Lung (tissue), 16 donors: ENCODE data around the gene GABRA1. TPM values are rescaled to one million over a fixed set of nuclear protein-coding genes. Genes with fewer than 3 reads are reported as not detected.

ENCODE experiments used
- ATAC-seq: fragments of 200-7000 bp; cut with Tn5 transposase; one replicate; pipeline ENCODE4 v1.9.1; 2020; ENCODE audit warnings: moderate number of reproducible peaks; ENCODE audit not compliant: insufficient read depth, low FRiP score
- DNase-seq, 3 donors: peaks; one replicate each; pipeline ENCODE4 v3.0.0-alpha.2; 2013 to 2017
- H3K27ac ChIP-seq, 2 donors: one replicate each; pipeline ENCODE4 v1.5.1; 2013; ENCODE audit warnings: mild to moderate bottlenecking in 2 of 2, moderate library complexity in 2 of 2, control low read depth in 1 of 2, inconsistent platforms in 1 of 2, low read depth in 1 of 2, low read length in 1 of 2
- H3K27me3 ChIP-seq, 3 donors: one replicate each; pipeline ENCODE4 v1.5.1; 2013; ENCODE audit warnings: low read length in 2 of 3; ENCODE audit not compliant: control insufficient read depth in 3 of 3, insufficient read depth in 3 of 3
- H3K36me3 ChIP-seq, 4 donors: one replicate each; pipeline ENCODE4 v1.5.1; 2013; ENCODE audit warnings: low read length in 4 of 4, mild to moderate bottlenecking in 1 of 4, moderate library complexity in 1 of 4; ENCODE audit not compliant: control insufficient read depth in 4 of 4, insufficient read depth in 4 of 4
- H3K4me1 ChIP-seq, 5 donors: one replicate each; pipeline ENCODE4 v1.5.1; 2013; ENCODE audit warnings: low read length in 5 of 5, mild to moderate bottlenecking in 2 of 5, moderate library complexity in 1 of 5; ENCODE audit not compliant: control insufficient read depth in 5 of 5, insufficient read depth in 5 of 5
- H3K4me3 ChIP-seq: one replicate; pipeline ENCODE4 v1.5.1; 2013; ENCODE audit warnings: mild to moderate bottlenecking, control low read depth, moderate library complexity
- H3K9ac ChIP-seq, 2 donors: one replicate each; pipeline ENCODE4 v1.5.1; 2013; ENCODE audit warnings: low read length in 2 of 2, control low read depth in 1 of 2; ENCODE audit not compliant: insufficient read depth in 1 of 2
- H3K9me3 ChIP-seq, 4 donors: one replicate each; pipeline ENCODE4 v1.5.1; 2013; ENCODE audit warnings: low read length in 3 of 4, mild to moderate bottlenecking in 1 of 4, moderate library complexity in 1 of 4; ENCODE audit not compliant: control insufficient read depth in 4 of 4, insufficient read depth in 3 of 4
- CTCF ChIP-seq: IDR thresholded peaks from 2 replicates; pipeline ENCODE4 v1.5.1; 2012; ENCODE audit warnings: mild to moderate bottlenecking; ENCODE audit errors: control extremely low read depth, extremely low read depth
- WGBS, 2 donors: extraction: QIAGEN DNeasy Blood & Tissue Kit; methylation state at CpG; one replicate each; pipeline ENCODE4 v1.1.7; 2013; 5-methylcytosine and 5-hydroxymethylcytosine counted together
- long read RNA-seq, 5 donors: transcript quantifications; one replicate each; lab custom pipeline, GENCODE V29; 2026
- polyA plus RNA-seq, 2 donors: library from polyadenylated mRNA; stranded (reverse); fragments of 200-250 nt; gene quantifications; one replicate each; pipeline ENCODE4 v1.2.1, GENCODE V29; 2013
- total RNA-seq, 2 donors: library from RNA; depleted of rRNA in 1 of 2; stranded (reverse); fragments of >200 nt in 1 of 2; gene quantifications; one replicate each; pipeline ENCODE4 v1.2.1, GENCODE V29; 2014 to 2021
- donor health status: control.
- donor health status: control.
- donor health status: Bipolar disorder and iron deficiency.
- donor health status: healthy.
- donor health status: DM: yes; HTN: yes; CAD: no.

GABRA1 gene
- total RNA-seq (under 1 TPM in 1 of 2 donors, not detected in 1; 0.20 TPM), polyA plus RNA-seq (not detected)
- long read RNA-seq, donor 1 = 0 reads
- long read RNA-seq, donor 2 = 0 reads
- long read RNA-seq, donor 3 = 0 reads
- long read RNA-seq, donor 4 = 0 reads
- long read RNA-seq, donor 5 = 0 reads

DNA sequence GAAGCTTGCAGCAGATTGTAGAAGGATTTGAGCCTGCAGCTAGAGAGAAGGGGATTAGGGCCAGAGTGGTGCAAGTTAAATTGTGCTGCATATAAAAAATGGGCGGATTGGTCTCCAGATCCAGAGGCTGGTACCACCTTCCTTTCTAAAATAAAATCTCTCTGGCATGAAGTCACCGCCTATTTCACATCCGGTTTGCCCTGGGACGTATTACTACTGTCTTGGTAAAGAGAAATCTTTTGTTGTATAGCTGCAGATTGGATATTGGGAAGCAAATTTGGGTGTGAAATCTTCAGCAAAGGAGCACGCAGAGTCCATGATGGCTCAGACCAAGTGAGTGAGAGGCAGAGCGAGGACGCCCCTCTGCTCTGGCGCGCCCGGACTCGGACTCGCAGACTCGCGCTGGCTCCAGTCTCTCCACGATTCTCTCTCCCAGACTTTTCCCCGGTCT is at the start of gene GABRA1:
GABRA1 (plus strand) TSS at position 180 of the 451 bp plus-strand sequence. CDS start 2,691 bp downstream, outside the sequence.
- no peak for TF ChIP-seq CTCF
- no peak within 1 kb of the TSS for H3K4me3 ChIP-seq
- H3K9ac ChIP-seq = no peak within 1 kb of the TSS
- ATAC-seq (no peak), DNase-seq (peak in 2 of 3 donors; percentile 6 to 47)
- H3K27me3 ChIP-seq = peaks cover 0 to 20% (median 13%) of the 10 kb centered on the region in 3 donors
- no peaks in the 10 kb centered on the region for H3K36me3 ChIP-seq
- peaks cover 0 to 11% (median 0%) of the 10 kb centered on the region in 5 donors for H3K4me1 ChIP-seq
- WGBS, 2 donors = 3 to 4% methylated on average over 16 of the region's 16 CpGs
- H3K9me3 ChIP-seq = no peaks in the 10 kb centered on the region
- no peak within 1 kb of the TSS for H3K27ac ChIP-seq

DNA sequence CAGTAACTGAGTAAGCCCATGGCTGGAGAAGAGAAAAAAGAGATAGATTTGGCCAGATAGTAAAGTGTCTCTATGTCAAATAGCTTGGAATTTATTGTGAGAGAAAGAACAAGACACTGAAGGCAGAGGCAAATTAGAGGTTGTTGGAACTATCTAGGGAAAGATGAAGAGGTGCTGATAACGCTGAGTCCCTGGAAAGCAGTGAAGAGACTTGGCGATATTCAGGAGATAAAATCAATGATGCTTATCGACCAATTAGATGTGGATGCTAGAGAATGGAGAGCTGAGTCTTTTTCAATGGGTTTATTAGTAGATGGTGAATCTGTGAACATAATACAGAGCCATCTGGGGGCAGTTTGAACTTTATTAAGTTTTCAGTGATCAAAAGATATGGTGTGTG is 48.6 kb upstream of the GABRA1 start:
- Histone ChIP-seq H3K27ac (no peak overlapping the region), H3K9me3 (no peaks in the 10 kb centered on the region), H3K9ac (no peak overlapping the region), H3K36me3 (no peaks in the 10 kb centered on the region), H3K4me1 (no peaks in the 10 kb centered on the region), H3K4me3 (no peak overlapping the region), H3K27me3 (no peaks in the 10 kb centered on the region)
- DNase-seq = no peak
- no peak for TF ChIP-seq CTCF
- WGBS, 2 donors = 63 to 83% methylated on average over 3 of the region's 3 CpGs
- no peak for ATAC-seq

DNA sequence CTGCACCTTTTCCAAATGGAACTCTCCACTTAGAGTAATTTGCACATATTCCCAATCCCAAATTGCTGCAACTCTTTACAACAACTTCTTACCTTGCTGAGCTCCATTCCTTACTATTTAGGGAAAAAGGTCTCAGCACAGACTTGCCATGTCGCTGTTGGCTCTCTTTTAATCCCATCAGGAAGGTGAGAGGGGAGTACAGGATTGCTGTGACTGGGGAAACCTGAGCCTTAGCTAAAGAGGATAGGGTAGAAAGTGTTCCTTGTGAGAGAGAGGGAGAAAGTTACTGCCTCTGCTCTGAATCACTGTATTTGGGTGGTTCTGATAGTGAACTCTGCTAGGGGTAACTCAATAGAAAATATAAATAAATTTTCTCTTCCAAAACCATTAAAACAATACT is 43.7 kb upstream of the GABRA1 start:
- no peak overlapping the region for H3K4me3 ChIP-seq
- H3K4me1 ChIP-seq = no peaks in the 10 kb centered on the region
- H3K27ac ChIP-seq = no peak overlapping the region
- DNase-seq = no peak
- ATAC-seq = no peak
- TF ChIP-seq CTCF = no peak
- no peaks in the 10 kb centered on the region for H3K9me3 ChIP-seq
- H3K36me3 ChIP-seq = no peaks in the 10 kb centered on the region
- no peaks in the 10 kb centered on the region for H3K27me3 ChIP-seq
- H3K9ac ChIP-seq = no peak overlapping the region
- 12 to 14% methylated on average over 1 of the region's 1 CpG for WGBS, 2 donors

- Histone ChIP-seq H3K36me3 (no peaks in the 10 kb centered on the region), H3K9ac (no peak overlapping the region), H3K27ac (no peak overlapping the region), H3K9me3 (no peaks in the 10 kb centered on the region), H3K4me1 (peaks cover 0 to 11% (median 0%) of the 10 kb centered on the region in 5 donors), H3K4me3 (no peak overlapping the region), H3K27me3 (peaks cover 0 to 20% (median 13%) of the 10 kb centered on the region in 3 donors)
- ATAC-seq (no peak), DNase-seq (peak; percentile 37 to 78 (median 38))
- no peak for TF ChIP-seq CTCF
- WGBS, 2 donors = 8 to 12% methylated on average over 5 of the region's 5 CpGs
Measured at GRCh38 chr5:161846746-161847145, 1.2 kb upstream of the GABRA1 start.
